K562 (cell line): Measurements from ENCODE around the gene NR2F2. TPM values are rescaled to one million over a fixed set of nuclear protein-coding genes. Genes with fewer than 3 reads are reported as not detected.

Experiments used
- ATAC-seq: fragments of 200-7000 bp; cut with Tn5 transposase; 3 replicates; pipeline ENCODE4 v1.9.1; 2020; ENCODE audit warnings: moderate library complexity
- BruUV-seq: library from RNA; stranded (reverse); fragments of 400-500 nt; replicated peaks from 2 replicates; lab custom pipeline; 2021; lab: Mats Ljungman, UMichigan
- CTCF ChIA-PET: fragments of 300-600 bp; formaldehyde crosslinking; extraction: SDS; loops from one replicate; lab custom pipeline; 2021; ENCODE audit warnings: low intra/inter-chr PET ratio; lab: Yijun Ruan, JAX
- POLR2A ChIA-PET: fragments of 300-600, 350-650 bp; sonication (Branson Sonifier 250); formaldehyde crosslinking; extraction: SDS; loops from one replicate; lab custom pipeline; 2021; ENCODE audit warnings: antibody characterized with exemption, inconsistent platforms; lab: Yijun Ruan, JAX
- DNase-seq, 4 experiments: peaks; one replicate each; pipeline versions ENCODE4 v3.0.0 to v3.0.0-alpha.2; 2011 to 2018; ENCODE audit warnings: low spot score in 3 of 4, mixed read lengths in 3 of 4; ENCODE audit errors: extremely low read depth in 1 of 4
- FAIRE-seq: peaks from 2 replicates; lab custom pipeline; 2011; peaks lifted over from hg19 to GRCh38; lab: Jason Lieb, UNC
- H2AFZ ChIP-seq: 2 replicates; pipeline ENCODE4 v1.6.0; 2011; ENCODE audit warnings: low read depth, low read length, control low read depth, inconsistent platforms
- H3K27ac ChIP-seq: fragments of 200-600 bp; 3 replicates; pipeline ENCODE4 v1.8.0; 2011; ENCODE audit warnings: low read depth, mild to moderate bottlenecking, control low read depth, inconsistent platforms, low read length, moderate library complexity, mixed read lengths; ENCODE audit errors: extremely low read depth
- H3K27me3 ChIP-seq, 2 experiments: fragments of 300-600 bp in 1 of 2; 2 replicates in 1 of 2; 3 replicates in 1 of 2; pipeline versions ENCODE4 v1.6.0 to v1.8.0; 2011; ENCODE audit warnings: inconsistent platforms in 2 of 2, low read length in 2 of 2, mild to moderate bottlenecking in 1 of 2, mixed read lengths in 1 of 2, moderate library complexity in 1 of 2; ENCODE audit not compliant: control insufficient read depth in 2 of 2, insufficient read depth in 2 of 2
- H3K36me3 ChIP-seq: fragments of 300-600 bp; 3 replicates; pipeline ENCODE4 v1.8.0; 2011; ENCODE audit warnings: mild to moderate bottlenecking, low read length, inconsistent platforms; ENCODE audit not compliant: control insufficient read depth, insufficient read depth
- H3K4me1 ChIP-seq, 2 experiments: fragments of 200-600 bp in 1 of 2; replicated peaks in 1 of 2; 2 replicates in 1 of 2; 3 replicates in 1 of 2; pipeline versions ENCODE4 v1.5.1 to v1.8.0; 2011; ENCODE audit warnings: inconsistent platforms in 2 of 2, low read length in 2 of 2, mild to moderate bottlenecking in 1 of 2, mixed read lengths in 1 of 2, moderate library complexity in 1 of 2; ENCODE audit not compliant: control insufficient read depth in 2 of 2, insufficient read depth in 2 of 2
- H3K4me2 ChIP-seq: 2 replicates; pipeline ENCODE4 v1.6.1; 2011; ENCODE audit warnings: low read length, control low read depth, inconsistent platforms, mixed read lengths; ENCODE audit not compliant: insufficient read depth
- H3K4me3 ChIP-seq: fragments of 200-600 bp; sonication (generic), shearing (Covaris generic); 2 replicates; pipeline ENCODE4 v1.5.1; 2016; ENCODE audit warnings: control low read depth, inconsistent platforms
- H3K79me2 ChIP-seq: fragments of 200-600 bp; 3 replicates; pipeline ENCODE4 v1.8.0; 2011; ENCODE audit warnings: low read length, inconsistent platforms; ENCODE audit not compliant: control insufficient read depth, insufficient read depth
- H3K9ac ChIP-seq, 2 experiments: 2 replicates each; pipeline versions ENCODE4 v1.6.0 to v1.6.1; 2011; ENCODE audit warnings: low read depth in 2 of 2, low read length in 2 of 2, control low read depth in 1 of 2, inconsistent platforms in 1 of 2, mild to moderate bottlenecking in 1 of 2, mixed read lengths in 1 of 2; ENCODE audit not compliant: insufficient read depth in 1 of 2
- H3K9me1 ChIP-seq: one replicate; pipeline ENCODE4 v1.6.0; 2011; ENCODE audit warnings: inconsistent platforms, mild to moderate bottlenecking, low read length, moderate library complexity; ENCODE audit not compliant: control insufficient read depth, insufficient read depth
- H3K9me3 ChIP-seq: replicated peaks from 2 replicates; pipeline ENCODE4 v1.5.1; 2011; ENCODE audit warnings: low read depth, low read length, inconsistent platforms; ENCODE audit not compliant: control insufficient read depth, insufficient read depth
- H4K20me1 ChIP-seq: replicated peaks from 2 replicates; pipeline ENCODE4 v1.6.1; 2011; ENCODE audit warnings: low read length, inconsistent platforms, mixed read lengths; ENCODE audit not compliant: control insufficient read depth, insufficient read depth
- MCM2 ChIP-seq: fragments of 450-650 bp; IDR thresholded peaks from 2 replicates; pipeline ENCODE4 v1.6.1; 2017; ENCODE audit warnings: low read depth, mild to moderate bottlenecking
- MNT ChIP-seq, 2 experiments: fragments of 450-650 bp; conservative IDR thresholded peaks; 2 replicates each; pipeline ENCODE4 v1.6.1; 2017; ENCODE audit warnings: mild to moderate bottlenecking in 2 of 2, moderate library complexity in 2 of 2
- RFX5 ChIP-seq: IDR thresholded peaks from 2 replicates; pipeline ENCODE4 v1.6.1; 2011; ENCODE audit warnings: low read depth, mild to moderate bottlenecking, improper control_type of control experiment, low read length
- SIRT6 ChIP-seq: IDR thresholded peaks from one replicate; pipeline ENCODE4 v1.6.1; 2012; ENCODE audit warnings: low read depth, mild to moderate bottlenecking, control low read depth, inconsistent platforms, low read length, moderate library complexity
- ZNF140 ChIP-seq: fragments of 250-450 bp; sonication (Bioruptor Pico); IDR thresholded peaks from 2 replicates; pipeline ENCODE4 v1.8.0; 2021; ENCODE audit warnings: moderate library complexity, mild to moderate bottlenecking, inconsistent platforms
- ZNF57 ChIP-seq: fragments of 450-650 bp; formaldehyde crosslinking; IDR thresholded peaks from 2 replicates; pipeline ENCODE4 v1.4.0; 2020; ENCODE audit warnings: mild to moderate bottlenecking, moderate library complexity
- WGBS: fragments of 100-300 bp; shearing (Covaris generic); methylation state at CpG from one replicate; pipeline ENCODE4 v1.1.6; 2016; ENCODE audit warnings: low coverage, mixed read lengths; ENCODE audit not compliant: insufficient coverage; ENCODE audit errors: missing lambda C conversion rate; 5-methylcytosine and 5-hydroxymethylcytosine counted together
- in situ Hi-C: fragments of 300-500 bp; cut with MboI; formaldehyde crosslinking; loops from 4 replicates; pipeline ENCODE4 v1.15.0; 2018; ENCODE audit warnings: inconsistent platforms, mixed read lengths
- intact Hi-C: fragments of 100-400 bp; cut with micrococcal nuclease; formaldehyde crosslinking; loops from 2 replicates; pipeline ENCODE4 v1.14.2; 2022
- polyA plus RNA-seq, 8 experiments: library from polyadenylated mRNA; depleted of rRNA in 4 of 8; stranded (reverse) in 5 of 8; unstranded in 3 of 8; fragments of >200 nt; fragmentation: Nextera tagmentation in 2 of 8; fragmentation: Illumina TruSeq in 1 of 8; extraction: Ambion mirVana in 2 of 8; extraction: Trizol in 1 of 8; gene quantifications; 2 replicates each; pipeline versions ENCODE4 v1.2.1 to v1.2.3, GENCODE V29; 2011 to 2014; ENCODE audit warnings: inconsistent platforms in 1 of 8, missing spikeins in 1 of 8
- total RNA-seq, 7 experiments: library from RNA; depleted of rRNA in 6 of 7; stranded (reverse); fragments of >200 nt in 6 of 7; fragmentation: Illumina TruSeq in 2 of 7; extraction: Trizol in 2 of 7; gene quantifications; 2 replicates each; pipeline versions ENCODE4 v1.2.1 to v1.2.3, GENCODE V29; 2011 to 2021; ENCODE audit warnings: low replicate concordance in 1 of 7
- TF ChIP-seq, protein P1 (sequence below): fragments of 450-650 bp; IDR thresholded peaks from 2 replicates; pipeline ENCODE4 v1.6.1; 2016
- TF ChIP-seq, protein P2 (sequence below), 3 experiments: IDR thresholded peaks in 2 of 3; conservative IDR thresholded peaks in 1 of 3; 2 replicates each; pipeline ENCODE4 v1.5.1; 2011 to 2012; ENCODE audit warnings: low read length in 3 of 3, mild to moderate bottlenecking in 3 of 3, control low read depth in 2 of 3, improper control_type of control experiment in 1 of 3, inconsistent platforms in 1 of 3, low read depth in 1 of 3, mixed read lengths in 1 of 3, moderate library complexity in 1 of 3; ENCODE audit not compliant: insufficient read depth in 2 of 3

The NR2F2 gene
- total and polyA plus RNA-seq, 9 of the 15 experiments (the other 6 are each of a cell fraction or from before 2014, with no cell fraction given) = 6.0 to 51.8 (median 11.1) TPM

GRCh38 chr15:96300836-96301235, 29.7 kb upstream of the NR2F2 start (continued):
- TF ChIP-seq, protein P1, sequence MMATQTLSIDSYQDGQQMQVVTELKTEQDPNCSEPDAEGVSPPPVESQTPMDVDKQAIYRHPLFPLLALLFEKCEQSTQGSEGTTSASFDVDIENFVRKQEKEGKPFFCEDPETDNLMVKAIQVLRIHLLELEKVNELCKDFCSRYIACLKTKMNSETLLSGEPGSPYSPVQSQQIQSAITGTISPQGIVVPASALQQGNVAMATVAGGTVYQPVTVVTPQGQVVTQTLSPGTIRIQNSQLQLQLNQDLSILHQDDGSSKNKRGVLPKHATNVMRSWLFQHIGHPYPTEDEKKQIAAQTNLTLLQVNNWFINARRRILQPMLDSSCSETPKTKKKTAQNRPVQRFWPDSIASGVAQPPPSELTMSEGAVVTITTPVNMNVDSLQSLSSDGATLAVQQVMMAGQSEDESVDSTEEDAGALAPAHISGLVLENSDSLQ = no peak
- no peak for TF ChIP-seq MCM2
- TF ChIP-seq RFX5 = no peak
- TF ChIP-seq ZNF57 (CRISPR knock-in tag) = no peak
- TF ChIP-seq MNT (conservative IDR thresholded peaks at IDR 0.05) = no peak
- TF ChIP-seq ZNF140 (CRISPR knock-in tag) = no peak

GRCh38 chr15:96303503-96304056, 26.9 kb upstream of the NR2F2 start:
- no peaks in the 10 kb centered on the region for H3K9me1 ChIP-seq
- 62% methylated on average over 9 of the region's 9 CpGs for WGBS
- no peak for TF ChIP-seq SIRT6
- TF ChIP-seq, protein P2, sequence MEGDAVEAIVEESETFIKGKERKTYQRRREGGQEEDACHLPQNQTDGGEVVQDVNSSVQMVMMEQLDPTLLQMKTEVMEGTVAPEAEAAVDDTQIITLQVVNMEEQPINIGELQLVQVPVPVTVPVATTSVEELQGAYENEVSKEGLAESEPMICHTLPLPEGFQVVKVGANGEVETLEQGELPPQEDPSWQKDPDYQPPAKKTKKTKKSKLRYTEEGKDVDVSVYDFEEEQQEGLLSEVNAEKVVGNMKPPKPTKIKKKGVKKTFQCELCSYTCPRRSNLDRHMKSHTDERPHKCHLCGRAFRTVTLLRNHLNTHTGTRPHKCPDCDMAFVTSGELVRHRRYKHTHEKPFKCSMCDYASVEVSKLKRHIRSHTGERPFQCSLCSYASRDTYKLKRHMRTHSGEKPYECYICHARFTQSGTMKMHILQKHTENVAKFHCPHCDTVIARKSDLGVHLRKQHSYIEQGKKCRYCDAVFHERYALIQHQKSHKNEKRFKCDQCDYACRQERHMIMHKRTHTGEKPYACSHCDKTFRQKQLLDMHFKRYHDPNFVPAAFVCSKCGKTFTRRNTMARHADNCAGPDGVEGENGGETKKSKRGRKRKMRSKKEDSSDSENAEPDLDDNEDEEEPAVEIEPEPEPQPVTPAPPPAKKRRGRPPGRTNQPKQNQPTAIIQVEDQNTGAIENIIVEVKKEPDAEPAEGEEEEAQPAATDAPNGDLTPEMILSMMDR (IDR thresholded peaks at IDR 0.05 in 2 of 3, conservative IDR thresholded peaks at IDR 0.05 in 1 of 3; ENCODE audit: insufficient read depth in 2 of 3, low read depth in 1 of 3, low read length in 3 of 3) = peak in 1 of 3 experiments; percentile 1; a peak in 1 of 6 replicates
- CTCF ChIA-PET = no interaction called here
- H3K36me3 ChIP-seq = no peaks in the 10 kb centered on the region
- peak; percentile 73 for ATAC-seq
- peak; percentile 11 for FAIRE-seq
- H3K79me2 ChIP-seq = no peaks in the 10 kb centered on the region
- no peak overlapping the region for H3K9ac ChIP-seq
- in situ Hi-C loops (no loop called here), intact Hi-C loops (no loop called here)
- no TSS peak for BruUV-seq
- no peak overlapping the region for H3K27ac ChIP-seq
- POLR2A ChIA-PET = no interaction called here
- no peak overlapping the region for H2AFZ ChIP-seq
- no peaks in the 10 kb centered on the region; the same call in 1 of the 2 replicates for H3K9me3 ChIP-seq
- H4K20me1 ChIP-seq = no peaks in the 10 kb centered on the region
- H3K4me3 ChIP-seq = no peak overlapping the region
- no peaks in the 10 kb centered on the region for H3K27me3 ChIP-seq
- no peaks in the 10 kb centered on the region; a peak in 2 of 5 replicates for H3K4me1 ChIP-seq
- no peak overlapping the region for H3K4me2 ChIP-seq
- DNase-seq = peak in 1 of 4 experiments; percentile 18
